GM19099 (cell line): Measurements from ENCODE around the gene LRRC7.

Source experiments
- POLR2A ChIP-seq: IDR thresholded peaks from 3 replicates; pipeline ENCODE4 v1.6.1; 2011; ENCODE audit warnings: low read depth; ENCODE audit not compliant: insufficient read length; ENCODE audit errors: extremely low read depth

LRRC7 gene

DNA sequence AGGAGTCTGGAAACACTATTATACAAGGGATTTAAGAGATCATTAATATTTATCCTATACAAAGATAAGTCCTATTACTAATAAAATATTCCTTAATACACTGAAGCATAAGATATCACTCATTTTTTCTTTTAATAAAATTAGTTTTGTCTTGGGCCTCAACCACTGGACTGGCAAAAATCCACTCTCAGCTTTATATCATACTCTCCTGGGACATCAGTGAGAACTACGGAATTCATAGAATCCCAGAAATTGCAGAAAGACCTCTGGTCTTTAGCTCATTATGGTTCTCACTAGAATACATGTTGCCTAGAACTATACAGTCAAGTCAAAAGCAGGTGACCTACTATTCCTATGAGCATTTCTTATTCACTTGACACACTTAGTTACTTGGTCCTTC, 352.7 kb downstream of the LRRC7 start:
- TF ChIP-seq POLR2A: no peak

DNA sequence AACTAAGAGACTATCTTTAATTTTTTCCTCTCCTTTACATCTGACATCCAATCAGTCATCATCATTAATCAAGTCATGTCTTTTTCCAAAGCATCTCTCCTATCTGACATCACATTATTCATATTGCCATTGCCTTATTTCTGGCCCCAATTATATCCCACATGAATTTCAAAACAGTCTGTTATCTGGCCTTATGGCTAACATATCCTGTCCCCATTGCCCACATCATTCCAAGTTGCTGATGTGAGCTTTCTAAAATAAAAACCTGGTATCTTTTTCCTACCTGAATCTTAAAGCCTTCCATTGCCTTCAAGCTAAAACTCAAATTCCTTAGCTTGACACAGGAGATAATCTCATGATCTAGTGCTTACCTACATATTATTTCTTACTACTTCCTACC, 353.8 kb downstream of the LRRC7 start:
- TF ChIP-seq POLR2A: no peak

DNA sequence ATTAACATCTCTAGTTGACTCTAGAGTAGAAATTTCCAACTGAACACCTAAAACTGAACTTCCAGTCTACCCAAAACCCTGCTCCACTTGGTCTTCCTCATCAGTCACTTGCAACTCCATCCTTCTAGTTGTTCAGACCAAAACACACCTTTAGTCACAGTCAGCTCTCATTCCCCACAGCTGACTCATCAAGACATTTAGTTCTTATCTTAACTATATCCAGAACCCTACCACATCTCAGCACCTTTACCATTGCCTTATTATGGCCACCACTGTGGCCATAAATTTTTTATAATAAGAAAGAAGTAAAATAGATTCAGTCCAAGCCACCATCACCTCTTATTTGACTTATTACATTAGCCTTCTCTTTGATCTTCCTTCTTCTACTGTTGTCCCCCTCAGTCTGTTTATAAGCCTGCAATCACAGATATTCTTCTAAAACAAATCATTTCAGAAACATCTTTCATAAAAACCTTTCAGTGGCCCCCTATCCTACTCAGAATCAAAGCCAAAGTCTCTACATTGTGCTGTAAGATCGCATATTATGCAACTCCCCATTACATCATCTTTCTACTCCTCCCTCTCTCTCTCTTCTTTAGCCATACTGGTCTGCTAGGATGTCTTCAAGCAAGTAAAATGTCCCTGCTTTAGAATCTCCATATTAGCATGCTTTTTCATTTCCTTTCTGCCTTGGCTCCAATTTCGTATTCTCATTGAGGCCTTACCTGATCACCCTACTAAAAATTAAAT, 361.8 kb downstream of the LRRC7 start:
- TF ChIP-seq POLR2A: no peak

DNA sequence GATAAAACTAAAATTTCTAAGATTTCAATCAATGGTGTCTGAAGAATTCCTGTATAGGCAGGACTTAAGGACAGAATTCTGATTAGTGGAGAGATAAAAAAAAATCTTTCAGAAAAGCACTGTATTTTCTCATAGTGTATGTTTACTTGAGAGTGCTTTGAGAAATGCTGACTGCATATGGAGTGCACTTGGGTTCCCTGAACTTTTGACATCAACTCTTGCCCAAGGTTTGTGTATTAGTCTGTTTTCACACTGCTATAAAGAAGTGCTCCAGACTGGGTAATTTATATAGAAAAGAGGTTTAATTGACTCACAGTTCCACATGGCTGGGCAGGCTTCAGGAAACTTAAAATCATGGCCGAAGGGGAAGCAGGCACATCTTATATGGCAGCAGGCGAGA, 362.7 kb downstream of the LRRC7 start:
- TF ChIP-seq POLR2A: no peak

DNA sequence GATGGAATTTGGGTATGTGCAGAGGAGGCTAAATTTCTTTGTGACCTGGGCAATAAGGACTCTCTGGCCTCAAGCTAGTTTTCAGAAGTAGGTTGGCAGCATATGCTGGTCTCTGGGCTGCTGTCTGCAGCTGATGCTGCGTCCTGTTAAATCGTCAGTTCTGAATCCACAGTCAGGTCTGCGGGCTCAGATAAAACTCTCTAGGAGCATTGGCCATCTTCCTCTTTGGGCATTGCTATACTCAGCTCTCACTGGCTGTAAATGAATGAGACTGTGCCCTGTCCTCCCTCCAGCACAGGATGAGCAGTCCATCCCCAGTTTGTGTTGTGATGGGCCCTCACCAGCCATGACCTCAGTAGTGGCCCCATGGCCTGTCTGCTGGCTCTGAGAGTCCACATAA, 365.0 kb downstream of the LRRC7 start:
- no peak for TF ChIP-seq POLR2A

DNA sequence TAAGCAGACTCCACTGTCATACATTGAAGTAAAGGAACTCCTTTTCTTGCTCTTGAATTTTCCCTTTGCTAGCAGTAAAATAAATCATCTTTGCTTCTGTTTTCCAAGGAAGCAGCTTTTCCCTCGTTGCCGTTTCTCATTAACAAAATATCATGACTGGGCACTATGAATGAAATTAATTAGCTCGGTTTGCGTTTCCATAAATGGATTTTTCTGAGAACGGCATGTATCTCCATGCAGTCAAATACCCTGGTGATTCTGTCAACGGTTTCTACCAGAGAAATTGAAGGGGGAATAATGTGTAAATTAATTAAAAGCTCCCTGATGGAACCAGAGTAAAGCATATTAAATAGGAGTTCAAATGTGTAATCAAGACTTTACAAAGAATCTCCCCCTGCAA, 372.5 kb downstream of the LRRC7 start:
- TF ChIP-seq POLR2A: no peak

DNA sequence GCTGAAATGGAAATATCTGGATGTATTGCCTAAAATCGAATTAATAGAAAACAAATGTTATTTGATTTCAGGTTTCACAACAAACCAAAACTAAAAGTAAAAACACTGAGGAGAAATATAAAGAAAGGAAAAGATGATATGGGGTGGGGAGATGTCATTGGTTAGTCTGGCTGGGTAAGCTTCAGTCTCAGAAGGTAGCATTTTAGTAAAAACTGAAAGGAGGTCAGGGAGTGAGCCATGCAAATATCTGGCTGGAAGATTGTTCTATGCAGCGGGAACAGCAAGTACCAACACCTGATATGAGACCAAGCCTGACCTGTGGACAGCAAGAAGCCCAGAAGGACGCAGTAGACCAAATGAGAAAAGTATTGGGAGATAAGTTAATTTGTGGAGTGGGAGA, 373.1 kb downstream of the LRRC7 start:
- TF ChIP-seq POLR2A: no peak

DNA sequence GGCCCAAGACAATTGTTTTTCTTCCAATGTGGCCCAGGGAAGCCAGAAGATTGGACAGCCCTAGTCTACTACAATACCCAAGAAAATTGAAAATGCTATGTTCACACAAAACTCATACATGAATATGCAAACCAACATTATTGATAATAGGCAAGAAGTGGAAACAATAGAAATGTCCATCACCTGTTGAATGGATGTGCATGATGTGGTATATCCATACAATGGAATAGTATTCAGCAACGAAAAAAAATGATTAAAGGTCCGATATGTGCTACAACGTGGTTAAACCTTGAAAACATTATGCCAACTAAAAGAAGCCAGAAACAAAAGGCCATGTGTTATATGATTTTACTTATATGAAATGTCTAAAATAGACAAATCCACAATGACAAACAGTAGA, 375.3 kb downstream of the LRRC7 start:
- no peak for TF ChIP-seq POLR2A

DNA sequence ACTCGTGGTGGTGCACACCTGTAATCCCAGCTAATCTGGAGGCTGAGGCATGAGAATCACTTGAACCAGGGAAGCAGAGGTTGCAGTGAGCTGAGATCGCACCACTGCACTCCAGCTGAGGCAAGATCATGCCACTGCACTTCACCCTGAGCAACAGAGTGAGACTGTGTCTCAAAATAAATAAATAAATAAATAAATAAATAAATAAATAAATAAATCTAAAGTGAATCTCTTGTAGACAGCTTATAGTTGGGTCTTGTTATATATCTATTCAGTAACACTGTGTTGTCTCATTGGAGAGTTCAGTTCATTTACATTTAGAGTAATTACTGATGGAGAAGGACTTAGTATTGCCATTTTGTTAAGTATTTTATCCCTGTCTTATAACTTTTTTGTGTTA, 379.2 kb downstream of the LRRC7 start:
- TF ChIP-seq POLR2A: no peak

DNA sequence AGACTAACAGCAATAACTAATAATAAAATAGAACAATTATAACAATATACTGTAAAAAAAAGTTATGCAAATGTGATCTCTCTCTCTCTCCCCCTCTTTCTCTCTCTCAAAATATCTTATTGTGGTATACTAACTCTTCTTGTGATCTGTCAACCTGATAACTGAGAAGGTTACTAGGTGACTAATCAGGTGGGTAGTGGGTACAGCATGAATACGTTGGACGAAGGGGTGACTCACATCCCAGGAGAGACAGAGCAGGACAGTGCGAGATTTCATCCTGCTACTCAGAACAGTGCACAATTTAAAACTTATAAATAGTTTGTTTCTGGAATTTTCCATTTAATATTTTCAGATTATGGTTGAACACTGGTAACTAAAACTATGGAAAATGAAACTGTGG, 380.1 kb downstream of the LRRC7 start:
- TF ChIP-seq POLR2A: no peak

DNA sequence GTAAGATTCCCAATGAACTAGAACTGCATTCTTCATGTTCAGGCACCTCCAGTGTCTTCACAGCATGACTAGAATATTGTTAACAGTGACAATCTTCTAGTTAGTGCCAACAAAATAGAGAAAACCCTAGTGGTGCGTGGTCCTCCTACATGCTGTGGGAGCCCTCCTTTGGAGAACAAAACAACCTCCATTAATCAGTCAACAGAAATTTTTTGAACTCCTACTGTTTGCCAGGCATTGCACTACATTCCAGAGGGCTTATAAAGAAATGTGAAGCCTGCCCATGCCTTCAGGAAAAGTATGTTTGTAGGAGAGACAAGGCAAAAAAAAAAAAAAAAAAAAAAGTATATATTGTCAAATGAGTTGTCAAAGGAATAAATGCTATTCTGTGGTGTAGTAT, 385.0 kb downstream of the LRRC7 start:
- TF ChIP-seq POLR2A: no peak

DNA sequence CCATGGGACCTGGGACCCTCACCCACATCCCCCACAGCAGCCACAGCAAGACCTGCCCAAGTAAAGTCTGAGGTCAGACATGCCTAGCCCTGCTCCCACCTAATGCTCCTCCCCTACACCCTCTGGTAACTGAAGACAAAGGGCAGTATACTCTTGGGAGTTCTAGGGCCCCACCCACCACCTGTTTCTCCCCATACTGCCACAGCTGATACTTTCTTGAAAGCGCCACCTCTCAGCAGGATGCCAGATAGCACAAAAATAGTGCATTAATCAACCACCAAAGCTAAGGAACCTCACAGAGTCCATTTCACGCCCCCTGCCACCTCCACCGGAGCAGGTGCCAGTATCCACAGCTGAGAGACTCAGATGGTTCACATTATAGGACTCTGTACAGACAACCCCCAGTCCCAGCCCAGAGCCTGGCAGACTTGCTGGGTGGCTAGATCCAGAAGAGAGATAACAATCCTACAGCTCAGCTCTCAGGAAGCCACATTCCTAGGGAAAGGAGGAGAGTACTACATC, 399.6 kb downstream of the LRRC7 start:
- TF ChIP-seq POLR2A: no peak

DNA sequence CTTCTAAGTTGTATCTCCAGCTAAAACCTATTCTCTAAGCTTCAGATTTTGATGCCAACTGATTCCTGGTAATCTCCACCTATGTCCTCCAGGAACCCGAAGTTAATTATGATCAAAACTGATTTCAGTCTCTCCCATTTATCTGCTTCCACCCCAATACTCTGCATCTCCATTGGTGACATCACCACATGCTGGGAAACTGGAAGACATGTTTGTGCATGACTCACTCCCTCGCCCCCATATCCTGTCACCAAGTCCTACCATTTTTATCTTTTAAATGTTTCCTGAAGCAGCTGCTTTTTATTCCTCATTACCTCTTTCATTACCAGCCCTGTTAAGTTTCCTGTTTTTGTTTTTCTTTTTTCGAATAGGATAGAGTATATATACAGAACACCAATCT, 409.2 kb downstream of the LRRC7 start:
- TF ChIP-seq POLR2A: no peak

DNA sequence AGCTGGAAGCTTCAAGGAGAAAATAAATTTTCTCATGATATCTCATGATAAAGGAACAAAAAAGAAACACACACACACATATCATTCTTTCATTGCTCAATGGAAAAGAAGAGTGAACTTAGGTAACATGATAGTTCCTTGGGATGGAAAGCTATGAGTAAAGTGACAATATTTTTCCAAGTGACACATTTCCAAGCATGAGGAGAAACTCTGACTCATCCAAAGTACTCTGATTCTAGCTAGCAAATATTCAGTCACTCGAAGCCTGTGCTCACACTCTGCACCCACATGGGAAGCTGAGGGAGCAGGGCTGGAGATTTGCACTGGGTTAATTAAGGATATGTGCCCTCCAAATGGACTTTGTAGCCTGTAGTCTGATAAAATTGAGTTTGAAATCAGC, 415.3 kb downstream of the LRRC7 start:
- TF ChIP-seq POLR2A: no peak

DNA sequence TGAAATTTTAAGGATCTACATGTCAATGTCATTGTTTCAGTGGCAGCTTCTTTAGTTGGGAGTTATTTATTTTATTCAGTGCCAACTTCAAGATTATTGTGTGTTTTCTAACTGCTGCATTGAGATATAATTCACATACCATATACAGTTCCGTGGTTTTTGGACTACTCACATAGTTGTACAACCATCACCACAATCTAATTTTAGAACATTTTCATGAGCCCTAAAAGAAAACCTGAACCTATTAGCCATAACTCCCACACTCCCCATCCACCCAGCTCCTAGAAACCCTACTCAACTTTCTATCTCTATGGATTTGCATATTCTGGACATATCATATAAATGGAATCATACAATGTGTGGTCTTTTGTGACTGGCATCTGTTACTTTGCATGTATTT, 417.7 kb downstream of the LRRC7 start:
- TF ChIP-seq POLR2A: no peak

DNA sequence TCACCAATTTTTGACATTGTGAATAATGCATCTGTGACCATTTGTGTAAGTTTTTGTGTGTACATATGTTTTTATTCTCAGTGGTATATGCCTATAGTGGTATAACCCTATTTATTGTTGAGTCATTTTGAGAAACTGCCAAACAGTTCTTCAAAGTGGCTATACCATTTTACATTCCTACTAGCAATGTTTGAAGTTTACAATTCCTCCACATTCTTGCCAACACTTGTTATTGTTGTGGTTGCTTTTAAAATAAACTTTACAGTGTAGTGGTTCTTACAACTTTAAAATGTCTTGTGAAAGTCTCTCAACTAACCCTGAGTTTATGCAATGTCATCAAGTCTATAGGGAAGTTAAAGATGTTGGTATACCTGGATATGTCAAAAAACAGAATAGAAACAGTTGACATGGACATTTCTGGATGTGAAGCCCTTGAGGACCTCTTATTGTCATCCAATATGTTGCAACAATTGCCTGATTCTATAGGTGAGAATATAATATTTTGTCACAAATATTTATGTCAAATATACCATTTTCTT, 418.2 kb downstream of the LRRC7 start:
- no peak for TF ChIP-seq POLR2A

DNA sequence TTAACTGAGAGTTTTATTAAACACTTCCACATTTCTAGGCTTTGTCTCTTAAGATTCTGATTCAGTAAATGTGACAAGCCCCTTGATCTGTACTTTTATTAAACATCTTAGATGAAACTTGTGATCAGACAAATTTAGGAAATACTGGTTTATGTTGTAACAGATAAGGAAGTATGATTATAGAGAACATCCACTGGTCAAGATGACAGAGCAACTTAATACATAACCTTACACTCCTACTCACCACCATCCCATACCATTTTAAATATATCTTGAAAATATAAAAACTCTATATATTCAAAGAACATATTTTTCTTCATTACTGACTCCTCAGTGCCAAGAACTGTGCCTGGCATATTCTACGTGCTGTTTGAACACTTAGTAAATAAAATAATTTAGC, 420.2 kb downstream of the LRRC7 start:
- no peak for TF ChIP-seq POLR2A

DNA sequence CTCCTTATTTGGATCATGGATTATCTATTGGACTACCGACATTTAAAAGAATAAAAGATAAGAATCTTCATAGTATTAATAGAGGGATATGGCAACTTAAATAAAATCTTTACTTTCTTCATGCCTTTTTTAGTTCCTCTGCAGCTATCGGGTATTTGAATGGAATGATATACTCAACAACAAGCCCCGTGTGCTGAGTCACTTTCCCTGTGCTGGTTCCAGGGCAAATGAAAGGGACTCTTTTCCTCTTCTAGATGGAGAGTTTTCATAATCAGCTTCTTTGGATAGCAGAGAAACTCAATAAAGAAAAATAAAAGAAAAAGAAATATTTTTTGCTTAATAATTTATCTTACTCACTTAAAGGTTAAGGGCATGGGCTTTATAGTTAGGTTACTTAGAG, 423.9 kb downstream of the LRRC7 start:
- TF ChIP-seq POLR2A: no peak

DNA sequence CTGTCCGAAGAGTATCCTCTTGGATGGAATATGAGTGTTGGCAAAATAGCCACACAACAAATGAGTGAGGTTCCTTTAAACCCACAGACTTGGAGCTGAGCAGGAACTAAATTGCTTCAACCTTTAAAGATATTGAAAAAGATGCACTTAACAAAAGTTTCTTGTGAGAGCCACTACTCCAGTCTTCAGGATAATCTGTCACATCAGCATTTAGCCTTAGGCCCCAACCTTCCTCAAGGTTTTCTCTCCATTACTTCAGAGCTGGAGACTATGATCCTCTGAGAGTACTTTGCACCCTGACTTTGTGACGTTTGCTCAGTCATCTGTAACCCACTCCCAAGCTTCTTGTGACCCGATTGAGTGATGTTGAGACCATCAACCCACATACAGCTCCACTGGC, 424.9 kb downstream of the LRRC7 start:
- no peak for TF ChIP-seq POLR2A
